Cardiac muscle cell (in vitro differentiated cells and primary cell): ENCODE measurements around the gene BBOX1. TPM values are rescaled to one million over a fixed set of nuclear protein-coding genes. Genes with fewer than 3 reads are reported as not detected.

Source experiments
- DNase-seq, 2 donors: peaks; one replicate each; pipeline versions ENCODE4 v3.0.0 to v3.0.0-alpha.2; 2010 to 2017; ENCODE audit warnings: low read depth in 1 of 2, low spot score in 1 of 2
- H3K27ac ChIP-seq: fragments of 200-600 bp; sonication (generic); 2 replicates; pipeline ENCODE4 v1.5.1; 2016
- H3K27me3 ChIP-seq: fragments of 200-600 bp; sonication (generic); 2 replicates; pipeline ENCODE4 v1.6.0; 2016; ENCODE audit warnings: control low read depth
- H3K36me3 ChIP-seq: fragments of 200-600 bp; sonication (generic); 2 replicates; pipeline ENCODE4 v1.5.1; 2016; ENCODE audit warnings: control low read depth
- H3K4me1 ChIP-seq: fragments of 200-600 bp; sonication (generic); 2 replicates; pipeline ENCODE4 v1.8.1; 2017; ENCODE audit warnings: low read depth, mild to moderate bottlenecking, mixed run types
- H3K4me3 ChIP-seq: fragments of 200-600 bp; sonication (generic); 2 replicates; pipeline ENCODE4 v1.5.1; 2016; ENCODE audit warnings: mild to moderate bottlenecking
- H3K9me3 ChIP-seq: fragments of 200-600 bp; sonication (generic); 2 replicates; pipeline ENCODE4 v1.5.1; 2017; ENCODE audit warnings: low read depth, mild to moderate bottlenecking, control low read depth
- CTCF ChIP-seq: IDR thresholded peaks from 2 replicates; pipeline ENCODE4 v1.5.1; 2012; ENCODE audit warnings: low read depth, mild to moderate bottlenecking, low read length
- polyA plus RNA-seq: library from polyadenylated mRNA; unstranded; fragments of >200 nt; fragmentation: Nextera tagmentation; extraction: Ambion mirVana; gene quantifications from 2 replicates; pipeline ENCODE4 v1.2.1, GENCODE V29; 2016
- total RNA-seq: library from RNA; depleted of rRNA; stranded (reverse); fragments of >200 nt; gene quantifications from 2 replicates; pipeline ENCODE4 v1.2.3, GENCODE V29; 2016

BBOX1 gene
- total and polyA plus RNA-seq, 2 experiments from 2014 or later = not detected

GRCh38 chr11:27100534-27100933, 59.9 kb downstream of the BBOX1 start:
- no peak for DNase-seq
- no peak for TF ChIP-seq CTCF
- H3K4me1 ChIP-seq = no peaks in the 10 kb centered on the region
- no peak overlapping the region for H3K4me3 ChIP-seq
- no peak overlapping the region for H3K27ac ChIP-seq
- no peaks in the 10 kb centered on the region for H3K9me3 ChIP-seq
- no peaks in the 10 kb centered on the region for H3K36me3 ChIP-seq
- H3K27me3 ChIP-seq = no peaks in the 10 kb centered on the region

GRCh38 chr11:27107548-27107947, 66.9 kb downstream of the BBOX1 start:
- Histone ChIP-seq H3K36me3 (no peaks in the 10 kb centered on the region), H3K27ac (no peak overlapping the region), H3K9me3 (no peaks in the 10 kb centered on the region), H3K4me3 (no peak overlapping the region), H3K4me1 (no peaks in the 10 kb centered on the region), H3K27me3 (no peaks in the 10 kb centered on the region)
- no peak for TF ChIP-seq CTCF
- no peak for DNase-seq

GRCh38 chr11:27108809-27109208, 68.2 kb downstream of the BBOX1 start:
- TF ChIP-seq CTCF = no peak
- Histone ChIP-seq H3K27me3 (no peaks in the 10 kb centered on the region), H3K9me3 (no peaks in the 10 kb centered on the region), H3K36me3 (no peaks in the 10 kb centered on the region), H3K4me3 (no peak overlapping the region), H3K27ac (no peak overlapping the region), H3K4me1 (no peaks in the 10 kb centered on the region)
- DNase-seq = no peak

GRCh38 chr11:27111896-27112295, 71.3 kb downstream of the BBOX1 start:
- Histone ChIP-seq H3K4me3 (no peak overlapping the region), H3K27ac (no peak overlapping the region), H3K27me3 (no peaks in the 10 kb centered on the region), H3K36me3 (no peaks in the 10 kb centered on the region), H3K9me3 (no peaks in the 10 kb centered on the region), H3K4me1 (no peaks in the 10 kb centered on the region)
- no peak for TF ChIP-seq CTCF
- DNase-seq = no peak

- no peaks in the 10 kb centered on the region for H3K4me1 ChIP-seq
- TF ChIP-seq CTCF = no peak
- no peak for DNase-seq
- no peaks in the 10 kb centered on the region for H3K27me3 ChIP-seq
- no peaks in the 10 kb centered on the region for H3K36me3 ChIP-seq
- H3K9me3 ChIP-seq = no peaks in the 10 kb centered on the region
- no peak overlapping the region for H3K27ac ChIP-seq
- H3K4me3 ChIP-seq = no peak overlapping the region
These were observed 72.3 kb downstream of the BBOX1 start for GRCh38 chr11:27112946-27113345.
